Right hindlimb (tissue), 1 donor: Measurements from ENCODE around the gene MUC5AC.
"Not testable (repeated sequence)": the region's sequence is repeated elsewhere in the genome, so short reads cannot be mapped to it uniquely, and the experiment has no call there.

ENCODE experiments used
- DNase-seq: peaks from one replicate; pipeline ENCODE4 v3.0.0-alpha.2; 2018

The MUC5AC gene

GRCh38 chr11:1239596-1240205 is 81.9 kb downstream of the MUC5AC start:
- no peak for DNase-seq

- DNase-seq: no peak
These were observed 83.0 kb downstream of the MUC5AC start for GRCh38 chr11:1240771-1241170.

DNA sequence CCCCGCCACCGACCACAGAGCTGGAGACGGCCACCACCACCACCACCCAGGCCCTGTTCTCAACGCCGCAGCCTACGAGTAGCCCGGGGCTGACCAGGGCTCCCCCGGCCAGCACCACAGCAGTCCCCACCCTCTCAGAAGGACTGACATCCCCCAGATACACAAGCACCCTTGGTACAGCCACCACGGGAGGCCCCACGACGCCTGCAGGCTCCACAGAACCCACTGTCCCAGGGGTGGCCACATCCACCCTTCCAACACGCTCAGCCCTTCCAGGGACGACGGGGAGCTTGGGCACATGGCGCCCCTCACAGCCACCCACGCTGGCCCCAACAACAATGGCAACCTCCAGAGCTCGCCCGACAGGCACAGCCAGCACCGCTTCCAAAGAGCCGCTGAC is 84.0 kb downstream of the MUC5AC start:
- no peak for DNase-seq

DNA sequence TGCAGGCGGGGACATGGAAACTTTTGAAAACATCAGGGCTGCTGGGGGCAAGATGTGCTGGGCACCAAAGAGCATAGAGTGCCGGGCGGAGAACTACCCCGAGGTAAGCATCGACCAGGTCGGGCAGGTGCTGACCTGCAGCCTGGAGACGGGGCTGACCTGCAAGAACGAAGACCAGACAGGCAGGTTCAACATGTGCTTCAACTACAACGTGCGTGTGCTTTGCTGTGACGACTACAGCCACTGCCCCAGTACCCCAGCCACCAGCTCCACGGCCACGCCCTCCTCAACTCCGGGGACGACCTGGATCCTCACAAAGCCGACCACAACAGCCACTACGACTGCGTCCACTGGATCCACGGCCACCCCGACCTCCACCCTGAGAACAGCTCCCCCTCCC is 84.5 kb downstream of the MUC5AC start:
- DNase-seq: no peak

- not testable (repeated sequence) for DNase-seq
These were observed 85.0 kb downstream of the MUC5AC start for GRCh38 chr11:1242751-1243150.

- DNase-seq: not testable (repeated sequence)
These were observed 85.8 kb downstream of the MUC5AC start for GRCh38 chr11:1243521-1243920.

GRCh38 chr11:1244557-1244956 is 86.8 kb downstream of the MUC5AC start:
- DNase-seq: not testable (repeated sequence)

DNA sequence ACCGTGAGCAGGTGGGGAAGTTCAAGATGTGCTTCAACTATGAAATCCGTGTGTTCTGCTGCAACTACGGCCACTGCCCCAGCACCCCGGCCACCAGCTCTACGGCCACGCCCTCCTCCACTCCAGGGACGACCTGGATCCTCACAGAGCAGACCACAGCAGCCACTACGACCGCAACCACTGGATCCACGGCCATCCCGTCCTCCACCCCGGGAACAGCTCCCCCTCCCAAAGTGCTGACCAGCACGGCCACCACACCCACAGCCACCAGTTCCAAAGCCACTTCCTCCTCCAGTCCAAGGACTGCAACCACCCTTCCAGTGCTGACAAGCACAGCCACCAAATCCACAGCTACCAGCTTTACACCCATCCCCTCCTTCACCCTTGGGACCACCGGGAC is 88.0 kb downstream of the MUC5AC start:
- not testable (repeated sequence) for DNase-seq

DNA sequence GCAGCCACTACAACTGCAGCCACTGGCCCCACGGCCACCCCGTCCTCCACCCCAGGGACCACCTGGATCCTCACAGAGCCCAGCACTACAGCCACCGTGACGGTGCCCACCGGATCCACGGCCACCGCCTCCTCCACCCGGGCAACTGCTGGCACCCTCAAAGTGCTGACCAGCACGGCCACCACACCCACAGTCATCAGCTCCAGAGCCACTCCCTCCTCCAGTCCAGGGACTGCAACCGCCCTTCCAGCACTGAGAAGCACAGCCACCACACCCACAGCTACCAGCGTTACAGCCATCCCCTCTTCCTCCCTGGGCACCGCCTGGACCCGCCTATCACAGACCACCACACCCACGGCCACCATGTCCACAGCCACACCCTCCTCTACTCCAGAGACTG is 88.5 kb downstream of the MUC5AC start:
- DNase-seq: not testable (repeated sequence)

DNA sequence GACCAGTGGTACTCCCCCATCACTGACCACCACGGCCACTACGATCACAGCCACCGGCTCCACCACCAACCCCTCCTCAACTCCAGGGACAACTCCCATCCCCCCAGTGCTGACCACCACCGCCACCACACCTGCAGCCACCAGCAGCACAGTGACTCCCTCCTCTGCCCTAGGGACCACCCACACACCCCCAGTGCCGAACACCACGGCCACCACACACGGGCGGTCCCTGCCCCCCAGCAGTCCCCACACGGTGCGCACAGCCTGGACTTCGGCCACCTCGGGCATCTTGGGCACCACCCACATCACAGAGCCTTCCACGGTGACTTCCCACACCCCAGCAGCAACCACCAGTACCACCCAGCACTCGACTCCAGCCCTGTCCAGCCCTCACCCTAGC is 89.3 kb downstream of the MUC5AC start:
- not testable (repeated sequence) for DNase-seq

DNA sequence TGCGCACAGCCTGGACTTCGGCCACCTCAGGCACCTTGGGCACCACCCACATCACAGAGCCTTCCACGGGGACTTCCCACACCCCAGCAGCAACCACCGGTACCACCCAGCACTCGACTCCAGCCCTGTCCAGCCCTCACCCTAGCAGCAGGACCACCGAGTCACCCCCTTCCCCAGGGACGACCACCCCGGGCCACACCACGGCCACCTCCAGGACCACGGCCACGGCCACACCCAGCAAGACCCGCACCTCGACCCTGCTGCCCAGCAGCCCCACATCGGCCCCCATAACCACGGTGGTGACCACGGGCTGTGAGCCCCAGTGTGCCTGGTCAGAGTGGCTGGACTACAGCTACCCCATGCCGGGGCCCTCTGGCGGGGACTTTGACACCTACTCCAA is 91.2 kb downstream of the MUC5AC start:
- not testable (repeated sequence) for DNase-seq

- DNase-seq: not testable (repeated sequence)
These were observed 92.7 kb downstream of the MUC5AC start for GRCh38 chr11:1250411-1250810.
